ENCODE data around the gene ITGAE.

- TF ChIP-seq CEBPB (IDR thresholded peaks at IDR 0.05; ENCODE audit: borderline replicate concordance in 1 of 2, low read depth in 2 of 2, low read length in 2 of 2) (no peak), ATF7 (IDR thresholded peaks at IDR 0.05; ENCODE audit: low read depth) (no peak), REST (IDR thresholded peaks at IDR 0.05; ENCODE audit: low read depth, low read length) (no peak), BHLHE40 (IDR thresholded peaks at IDR 0.05; ENCODE audit: borderline replicate concordance in 1 of 2, low read depth in 2 of 2, low read length in 1 of 2) (no peak), ELK1 (IDR thresholded peaks at IDR 0.05; ENCODE audit: low read depth, low read length) (no peak), NFXL1 (IDR thresholded peaks at IDR 0.05; ENCODE audit: borderline replicate concordance) (no peak), HDGF (IDR thresholded peaks at IDR 0.05) (no peak), CBX5 (IDR thresholded peaks at IDR 0.05; ENCODE audit: low read depth) (no peak), ESRRA (IDR thresholded peaks at IDR 0.05; ENCODE audit: low read length) (no peak), JUND (IDR thresholded peaks at IDR 0.05; ENCODE audit: low read depth, low read length) (no peak)
Observed at GRCh38 chr17:3740611-3741073, 60.3 kb downstream of the ITGAE start.

Data from GM12878 (cell line).